Measurements from ENCODE around the gene CFAP65.

Gene CFAP65

GRCh38 chr2:219045937-219046550, 4.7 kb upstream of the CFAP65 start:
- no peak for TF ChIP-seq CTCF (IDR thresholded peaks at IDR 0.05; ENCODE audit: borderline replicate concordance, control extremely low read depth, extremely low read depth, insufficient read depth, missing control alignments)
- peak; percentile 61 for DNase-seq (ENCODE audit: low spot score)
- in situ Hi-C loops (cut with MboI; ENCODE audit: low sequenced_read_pairs, unreplicated experiment) = loop anchor here (25.0 kb wide), 1 partner anchor 266 kb away; the partner anchor contains the start of gene PTPRN

GRCh38 chr2:219042750-219043149, 1.4 kb upstream of the CFAP65 start:
- DNase-seq (ENCODE audit: low spot score) = no peak
- in situ Hi-C loops (cut with MboI; ENCODE audit: low sequenced_read_pairs, unreplicated experiment) = loop anchor here (25.0 kb wide), 1 partner anchor 270 kb away; the partner anchor contains the start of gene PTPRN
- no peak for TF ChIP-seq CTCF (IDR thresholded peaks at IDR 0.05; ENCODE audit: borderline replicate concordance, control extremely low read depth, extremely low read depth, insufficient read depth, missing control alignments)

DNA sequence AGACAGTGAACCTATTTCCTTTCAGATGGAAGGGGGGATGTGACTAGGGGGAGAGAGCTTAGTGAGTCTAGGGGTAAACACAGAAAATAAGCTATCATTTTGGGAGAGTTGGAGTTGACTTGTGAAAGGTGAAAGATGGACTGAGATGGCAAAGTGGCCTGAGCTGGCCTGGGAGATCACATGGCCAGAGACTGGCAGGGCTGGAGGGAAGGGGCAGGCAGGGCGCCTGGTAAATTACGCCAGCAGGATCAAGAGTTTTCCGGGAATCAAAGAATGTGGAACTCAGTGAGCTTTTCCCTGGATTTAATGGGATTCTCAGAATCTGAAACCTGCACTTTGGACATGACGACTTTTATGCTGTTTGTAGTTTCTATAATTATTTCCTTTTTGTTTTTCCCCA, 841 bp upstream of the CFAP65 start:
- no peak for TF ChIP-seq CTCF (IDR thresholded peaks at IDR 0.05; ENCODE audit: borderline replicate concordance, control extremely low read depth, extremely low read depth, insufficient read depth, missing control alignments)
- in situ Hi-C loops (cut with MboI; ENCODE audit: low sequenced_read_pairs, unreplicated experiment) = loop anchor here (25.0 kb wide), 1 partner anchor 270 kb away; the partner anchor contains the start of gene PTPRN

GRCh38 chr2:219038600-219038999, 2.7 kb downstream of the CFAP65 start:
- in situ Hi-C loops (cut with MboI; ENCODE audit: low sequenced_read_pairs, unreplicated experiment) = loop anchor here (25.0 kb wide), 1 partner anchor 274 kb away; the partner anchor contains the start of gene PTPRN
- no peak for DNase-seq (ENCODE audit: low spot score)

More for the DNA sequence above, 841 bp upstream of the CFAP65 start:
- no peak for DNase-seq (ENCODE audit: low spot score)

DNA sequence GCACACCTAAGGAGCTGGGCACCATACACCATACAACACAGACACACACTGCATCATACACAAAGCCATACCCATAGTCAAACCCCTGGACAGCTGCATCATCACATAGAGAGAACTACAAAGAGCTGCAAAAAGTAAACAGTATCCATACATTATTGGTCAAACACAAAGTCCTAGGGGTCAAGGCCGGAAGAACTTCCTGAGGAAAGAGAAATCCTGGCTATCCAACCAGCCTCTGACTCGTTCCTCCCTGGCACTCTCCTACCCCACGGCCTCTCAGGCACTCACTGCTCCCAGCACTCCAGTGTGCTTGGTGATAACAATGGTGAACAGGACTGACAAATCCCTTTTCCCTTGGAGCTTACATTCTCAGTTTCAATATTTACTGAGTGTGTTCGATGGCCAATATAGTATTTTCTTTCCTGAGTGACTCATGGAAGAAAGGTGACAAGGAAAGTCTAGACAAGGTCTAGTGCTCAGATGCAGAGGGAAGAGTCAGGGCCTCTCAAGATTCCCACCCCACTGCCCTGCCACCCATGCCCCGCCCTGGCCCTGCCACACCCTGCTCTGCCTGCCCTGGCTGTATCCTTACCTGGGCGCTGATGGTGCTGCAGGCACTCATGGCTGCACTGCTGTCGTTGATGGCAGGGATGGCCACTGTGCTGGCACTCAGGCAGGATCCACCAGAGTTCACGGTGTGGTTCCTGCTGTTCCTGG, 3.4 kb downstream of the CFAP65 start:
- no peak for DNase-seq (ENCODE audit: low spot score)
- in situ Hi-C loops (cut with MboI; ENCODE audit: low sequenced_read_pairs, unreplicated experiment) = loop anchor here (25.0 kb wide), 1 partner anchor 274 kb away; the partner anchor contains the start of gene PTPRN
- TF ChIP-seq CTCF (IDR thresholded peaks at IDR 0.05; ENCODE audit: borderline replicate concordance, control extremely low read depth, extremely low read depth, insufficient read depth, missing control alignments) = no peak

More at GRCh38 chr2:219038600-219038999, 2.7 kb downstream of the CFAP65 start:
- no peak for TF ChIP-seq CTCF (IDR thresholded peaks at IDR 0.05; ENCODE audit: borderline replicate concordance, control extremely low read depth, extremely low read depth, insufficient read depth, missing control alignments)

DNA sequence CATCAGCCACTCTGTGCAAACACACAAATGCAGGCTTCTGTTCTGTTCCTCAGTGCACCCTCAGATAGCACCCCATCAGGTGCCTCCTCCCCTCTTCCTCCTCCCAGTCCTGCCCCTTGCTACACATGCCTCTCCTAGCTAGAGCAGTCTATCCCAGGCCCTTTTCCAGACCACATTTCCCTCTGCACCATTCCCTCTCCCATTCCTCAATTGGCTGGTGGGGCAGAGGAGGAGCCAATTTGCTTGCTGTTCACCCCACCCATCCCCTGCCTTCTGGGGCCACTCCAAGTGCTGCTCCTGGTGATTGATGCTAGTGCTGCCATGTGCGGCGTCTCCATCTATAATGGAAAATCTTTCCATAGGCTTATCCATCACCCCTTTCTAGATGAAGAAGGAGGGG, 5.4 kb downstream of the CFAP65 start:
- DNase-seq (ENCODE audit: low spot score) = no peak
- in situ Hi-C loops (cut with MboI; ENCODE audit: low sequenced_read_pairs, unreplicated experiment) = loop anchor here (25.0 kb wide), 1 partner anchor 276 kb away; the partner anchor contains the start of gene PTPRN
- no peak for TF ChIP-seq CTCF (IDR thresholded peaks at IDR 0.05; ENCODE audit: borderline replicate concordance, control extremely low read depth, extremely low read depth, insufficient read depth, missing control alignments)

All from GM13976 (cell line).